CD14-positive monocyte (primary cell): Measurements from ENCODE around the gene ATXN1. TPM values are rescaled to one million over a fixed set of nuclear protein-coding genes. Genes with fewer than 3 reads are reported as not detected.
"Not testable (repeated sequence)": the region's sequence is repeated elsewhere in the genome, so short reads cannot be mapped to it uniquely, and the experiment has no call there.

ENCODE experiments used
- DNase-seq, 3 donors: peaks; one replicate each; pipeline ENCODE4 v3.0.0-alpha.2; 2011 to 2022
- H2AFZ ChIP-seq: 2 replicates; pipeline ENCODE4 v1.6.0; 2012; ENCODE audit warnings: mild to moderate bottlenecking, low read depth, low read length, inconsistent platforms; ENCODE audit not compliant: insufficient read depth, poor library complexity, severe bottlenecking
- H3K27ac ChIP-seq, 2 donors: 1 replicate in 1 of 2; 2 replicates in 1 of 2; pipeline ENCODE4 v1.5.1; 2012 to 2013; ENCODE audit warnings: low read length in 2 of 2, control low read depth in 1 of 2, inconsistent platforms in 1 of 2, low read depth in 1 of 2, mild to moderate bottlenecking in 1 of 2
- H3K27me3 ChIP-seq, 2 donors: one replicate each; pipeline versions ENCODE4 v1.6.0 to v1.6.1; 2011 to 2013; ENCODE audit warnings: low read length in 2 of 2; ENCODE audit not compliant: control insufficient read depth in 2 of 2, insufficient read depth in 2 of 2
- H3K36me3 ChIP-seq, 2 donors: replicated peaks in 1 of 2; 1 replicate in 1 of 2; 2 replicates in 1 of 2; pipeline versions ENCODE4 v1.5.1 to v1.6.1; 2012 to 2013; ENCODE audit warnings: low read length in 2 of 2, control low read depth in 1 of 2, inconsistent platforms in 1 of 2, mild to moderate bottlenecking in 1 of 2; ENCODE audit not compliant: insufficient read depth in 2 of 2, control insufficient read depth in 1 of 2
- H3K4me1 ChIP-seq, 2 donors: 1 replicate in 1 of 2; 2 replicates in 1 of 2; pipeline versions ENCODE4 v1.5.1 to v1.6.1; 2012 to 2013; ENCODE audit warnings: low read length in 2 of 2, control low read depth in 1 of 2, inconsistent platforms in 1 of 2, mild to moderate bottlenecking in 1 of 2, moderate library complexity in 1 of 2; ENCODE audit not compliant: insufficient read depth in 2 of 2, control insufficient read depth in 1 of 2
- H3K4me2 ChIP-seq: replicated peaks from 2 replicates; pipeline ENCODE3; 2012; ENCODE audit warnings: low read length, moderate library complexity, mild to moderate bottlenecking; ENCODE audit not compliant: poor library complexity, severe bottlenecking; ENCODE audit errors: extremely low read depth
- H3K4me3 ChIP-seq, 3 experiments: fragments of 200-600 bp in 1 of 3; sonication (generic) in 1 of 3; replicated peaks in 1 of 3; 1 replicate in 2 of 3; 2 replicates in 1 of 3; pipeline ENCODE4 v1.5.1; 2011 to 2013; ENCODE audit warnings: low read length in 3 of 3, mild to moderate bottlenecking in 3 of 3, control low read depth in 2 of 3, low read depth in 2 of 3, inconsistent platforms in 1 of 3, moderate library complexity in 1 of 3
- H3K79me2 ChIP-seq: 2 replicates; pipeline ENCODE4 v1.6.0; 2012; ENCODE audit warnings: mild to moderate bottlenecking, control low read depth, inconsistent platforms, low read length, moderate library complexity; ENCODE audit not compliant: insufficient read depth
- H3K9ac ChIP-seq: 2 replicates; pipeline ENCODE4 v1.6.0; 2017; ENCODE audit warnings: low read length, mild to moderate bottlenecking; ENCODE audit not compliant: insufficient read depth, poor library complexity, severe bottlenecking
- H3K9me3 ChIP-seq, 2 donors: replicated peaks in 1 of 2; 1 replicate in 1 of 2; 2 replicates in 1 of 2; pipeline versions ENCODE4 v1.5.1 to v1.6.1; 2012 to 2013; ENCODE audit warnings: low read length in 2 of 2, control low read depth in 1 of 2; ENCODE audit not compliant: control insufficient read depth in 1 of 2, insufficient read depth in 1 of 2
- H4K20me1 ChIP-seq: 2 replicates; pipeline ENCODE4 v1.6.0; 2012; ENCODE audit warnings: mild to moderate bottlenecking, low read length, control low read depth, moderate library complexity; ENCODE audit not compliant: insufficient read depth
- H3K27ac Mint-ChIP-seq, 7 donors: one replicate each; pipeline ENCODE4 v1.8.0; 2020; ENCODE audit warnings: mild to moderate bottlenecking in 7 of 7, mixed read lengths in 7 of 7, moderate library complexity in 6 of 7, inconsistent platforms in 2 of 7
- H3K27me3 Mint-ChIP-seq, 3 donors: one replicate each; pipeline ENCODE4 v1.8.0; 2021 to 2022; ENCODE audit warnings: low read depth in 3 of 3, mild to moderate bottlenecking in 3 of 3, mixed read lengths in 3 of 3, moderate library complexity in 3 of 3, inconsistent platforms in 1 of 3
- H3K36me3 Mint-ChIP-seq, 2 donors: one replicate each; pipeline ENCODE4 v1.8.0; 2020; ENCODE audit warnings: mixed read lengths in 2 of 2, inconsistent platforms in 1 of 2, mild to moderate bottlenecking in 1 of 2
- H3K4me1 Mint-ChIP-seq: one replicate; pipeline ENCODE4 v1.8.0; 2020; ENCODE audit warnings: mild to moderate bottlenecking, mixed read lengths
- H3K4me3 Mint-ChIP-seq, 2 donors: one replicate each; pipeline ENCODE4 v1.8.0; 2020; ENCODE audit warnings: mild to moderate bottlenecking in 2 of 2, mixed read lengths in 2 of 2, moderate library complexity in 1 of 2
- H3K9me3 Mint-ChIP-seq, 7 donors: one replicate each; pipeline ENCODE4 v1.8.0; 2020 to 2022; ENCODE audit warnings: mixed read lengths in 7 of 7, mild to moderate bottlenecking in 6 of 7, moderate library complexity in 6 of 7, inconsistent platforms in 2 of 7
- WGBS: methylation state at CpG from one replicate; pipeline ENCODE4 v1.1.5; 2013; ENCODE audit warnings: missing lambda C conversion rate; ENCODE audit not compliant: insufficient coverage; 5-methylcytosine and 5-hydroxymethylcytosine counted together
- intact Hi-C, 2 donors: fragments of 100-400 bp; cut with micrococcal nuclease; formaldehyde crosslinking; loops; one replicate each; pipeline versions ENCODE4 v1.15.0 to v1.15.1; 2023
- polyA plus RNA-seq, 3 donors: library from polyadenylated mRNA; depleted of rRNA in 1 of 3; unstranded in 2 of 3; stranded (reverse) in 1 of 3; fragments of 300-500 nt in 2 of 3; fragments of >200 nt in 1 of 3; fragmentation: Illumina TruSeq in 2 of 3; gene quantifications; 1 replicate in 2 of 3; 2 replicates in 1 of 3; pipeline ENCODE4 v1.2.3, GENCODE V29; 2012 to 2021
- TF ChIP-seq, protein P1 (sequence below): fragments of 200-600 bp; IDR thresholded peaks from one replicate; pipeline ENCODE4 v1.8.0; 2022; ENCODE audit warnings: antibody characterized with exemption, mild to moderate bottlenecking

ATXN1 gene
- polyA plus RNA-seq, 3 donors = 8.8 to 19.1 (median 10.9) TPM

DNA sequence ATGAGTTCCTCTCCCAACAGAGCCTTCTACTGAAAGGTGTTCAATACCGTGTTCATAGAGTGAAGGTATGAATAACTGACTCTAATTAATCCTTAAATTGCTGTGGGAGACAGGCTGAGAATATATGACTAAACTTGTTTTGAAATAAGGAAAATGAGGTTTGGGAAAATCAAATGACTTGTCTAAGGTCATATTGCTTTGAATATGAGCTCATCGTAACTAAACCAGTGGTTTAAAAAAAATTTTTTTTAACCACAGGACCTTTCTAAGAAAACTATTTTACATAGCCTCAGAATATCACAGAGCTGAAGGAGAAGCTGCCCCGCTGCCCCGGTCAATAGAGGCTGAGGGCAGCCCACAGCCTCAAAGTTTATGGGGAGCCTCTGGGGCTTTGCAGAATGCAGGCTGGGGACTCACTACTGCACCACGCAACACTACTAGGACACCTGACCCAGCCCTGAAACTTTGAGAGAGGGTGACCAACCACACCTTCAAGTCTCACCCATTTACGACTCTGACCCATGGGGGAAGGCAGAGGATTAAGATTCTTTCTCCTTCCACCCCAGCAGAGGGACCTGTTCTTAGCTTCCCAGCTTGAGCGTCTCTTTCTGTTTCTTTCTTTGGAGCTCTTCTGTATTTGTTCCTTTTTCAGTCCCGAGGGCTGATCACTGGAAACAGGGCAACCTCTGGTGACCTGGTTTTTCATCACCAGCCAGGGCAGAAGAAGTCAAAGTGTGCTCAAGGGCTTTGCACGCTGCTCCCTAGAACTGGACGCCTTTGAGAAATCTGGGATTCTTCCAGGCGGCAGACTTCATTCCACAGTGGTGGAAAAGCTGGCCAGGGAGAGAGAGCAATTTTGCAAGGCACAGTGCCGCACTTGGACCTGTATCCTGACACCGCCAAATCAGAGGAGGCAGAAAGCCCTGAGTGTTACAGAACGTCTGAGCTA is 220.2 kb downstream of the ATXN1 start:
- no peaks in the 10 kb centered on the region for H3K79me2 ChIP-seq
- Mint-ChIP-seq H3K4me1 (no peaks in the 10 kb centered on the region), H3K27ac (no peak overlapping the region), H3K4me3 (no peak overlapping the region), H3K27me3 (peaks cover 0 to 2% (median 0%) of the 10 kb centered on the region in 3 donors), H3K36me3 (peaks cover 22 to 30% of the 10 kb centered on the region in 2 donors), H3K9me3 (no peaks in the 10 kb centered on the region)
- no peaks in the 10 kb centered on the region for H3K9me3 ChIP-seq
- H3K27ac ChIP-seq = no peak overlapping the region
- H3K4me3 ChIP-seq = no peak overlapping the region
- 91% methylated on average over 11 of the region's 14 CpGs for WGBS
- no peaks in the 10 kb centered on the region for H3K27me3 ChIP-seq
- H3K36me3 ChIP-seq = peaks cover 3 to 19% of the 10 kb centered on the region in 2 donors
- H2AFZ ChIP-seq = no peak overlapping the region
- intact Hi-C loops = no loop called here
- H4K20me1 ChIP-seq = peaks cover 5% of the 10 kb centered on the region
- no peak overlapping the region for H3K4me2 ChIP-seq
- H3K9ac ChIP-seq = no peak overlapping the region
- no peak for DNase-seq
- H3K4me1 ChIP-seq = no peaks in the 10 kb centered on the region
- TF ChIP-seq, protein P1, sequence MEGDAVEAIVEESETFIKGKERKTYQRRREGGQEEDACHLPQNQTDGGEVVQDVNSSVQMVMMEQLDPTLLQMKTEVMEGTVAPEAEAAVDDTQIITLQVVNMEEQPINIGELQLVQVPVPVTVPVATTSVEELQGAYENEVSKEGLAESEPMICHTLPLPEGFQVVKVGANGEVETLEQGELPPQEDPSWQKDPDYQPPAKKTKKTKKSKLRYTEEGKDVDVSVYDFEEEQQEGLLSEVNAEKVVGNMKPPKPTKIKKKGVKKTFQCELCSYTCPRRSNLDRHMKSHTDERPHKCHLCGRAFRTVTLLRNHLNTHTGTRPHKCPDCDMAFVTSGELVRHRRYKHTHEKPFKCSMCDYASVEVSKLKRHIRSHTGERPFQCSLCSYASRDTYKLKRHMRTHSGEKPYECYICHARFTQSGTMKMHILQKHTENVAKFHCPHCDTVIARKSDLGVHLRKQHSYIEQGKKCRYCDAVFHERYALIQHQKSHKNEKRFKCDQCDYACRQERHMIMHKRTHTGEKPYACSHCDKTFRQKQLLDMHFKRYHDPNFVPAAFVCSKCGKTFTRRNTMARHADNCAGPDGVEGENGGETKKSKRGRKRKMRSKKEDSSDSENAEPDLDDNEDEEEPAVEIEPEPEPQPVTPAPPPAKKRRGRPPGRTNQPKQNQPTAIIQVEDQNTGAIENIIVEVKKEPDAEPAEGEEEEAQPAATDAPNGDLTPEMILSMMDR = no peak

DNA sequence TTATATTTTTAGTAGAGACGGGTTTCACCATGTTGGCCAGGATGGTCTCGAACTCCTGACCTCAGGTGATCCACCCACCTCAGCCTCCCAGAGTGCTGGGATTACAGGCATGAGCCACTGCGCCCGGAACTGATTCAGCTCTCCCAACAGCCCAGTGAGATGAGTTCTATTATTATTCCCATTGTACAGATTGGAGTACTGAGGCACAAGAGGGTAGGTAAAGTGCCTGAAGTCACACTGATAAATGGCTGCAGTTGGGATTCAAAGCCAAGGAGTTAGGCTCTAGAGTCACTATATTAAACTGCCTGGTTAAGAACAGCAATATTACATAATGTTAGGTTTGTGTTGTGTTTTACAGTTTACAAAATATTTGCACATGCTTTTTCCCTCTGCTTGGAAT is 220.9 kb downstream of the ATXN1 start:
- H3K27ac Mint-ChIP-seq, DNase-seq, H4K20me1 ChIP-seq, H3K27me3 Mint-ChIP-seq, H3K27me3 ChIP-seq, H3K4me3 ChIP-seq, intact Hi-C loops, H3K4me1 ChIP-seq, H3K4me2 ChIP-seq, H3K9ac ChIP-seq, H3K4me1 Mint-ChIP-seq, H3K9me3 ChIP-seq, H3K4me3 Mint-ChIP-seq, H2AFZ ChIP-seq, H3K79me2 ChIP-seq, H3K9me3 Mint-ChIP-seq, H3K27ac ChIP-seq: not testable (repeated sequence)
- peaks cover 3 to 15% of the 10 kb centered on the region in 2 donors for H3K36me3 ChIP-seq
- peaks cover 17 to 26% of the 10 kb centered on the region in 2 donors for H3K36me3 Mint-ChIP-seq
- no CpG with 5 or more reads among the region's 4 CpGs for WGBS
